HL-60 (cell line): ENCODE data around the gene DIP2A.

ENCODE experiments used
- DNase-seq, 2 experiments: peaks; one replicate each; pipeline ENCODE4 v3.0.0-alpha.2; 2010 to 2020; ENCODE audit warnings: low read depth in 1 of 2, low spot score in 1 of 2
- H3K27ac ChIP-seq: fragments of 250-450 bp; sonication (Bioruptor Pico); replicated peaks from 2 replicates; pipeline ENCODE4 v1.5.1; 2020; ENCODE audit warnings: mild to moderate bottlenecking, moderate library complexity
- H3K27me3 ChIP-seq: fragments of 250-450 bp; sonication (Bioruptor Pico); 2 replicates; pipeline ENCODE4 v1.5.1; 2021; ENCODE audit warnings: mild to moderate bottlenecking, moderate library complexity; ENCODE audit not compliant: insufficient read depth, poor library complexity, severe bottlenecking
- H3K4me3 ChIP-seq: replicated peaks from 2 replicates; pipeline ENCODE4 v1.5.1; 2011; ENCODE audit warnings: mild to moderate bottlenecking, control low read depth, low read length; ENCODE audit not compliant: insufficient read depth
- GABPA ChIP-seq: IDR thresholded peaks from 2 replicates; pipeline ENCODE4 v1.6.1; 2012; ENCODE audit warnings: low read depth
- POLR2AphosphoS5 ChIP-seq: IDR thresholded peaks from 2 replicates; pipeline ENCODE4 v1.6.1; 2012; ENCODE audit warnings: low read depth
- SPI1 ChIP-seq: IDR thresholded peaks from 2 replicates; pipeline ENCODE4 v1.6.1; 2012; ENCODE audit warnings: low read depth, mild to moderate bottlenecking, borderline replicate concordance
- TF ChIP-seq, protein P1 (sequence below): IDR thresholded peaks from 2 replicates; pipeline ENCODE4 v1.6.1; 2012; ENCODE audit warnings: low read depth; ENCODE audit not compliant: insufficient replicate concordance
- TF ChIP-seq, protein P2 (sequence below): IDR thresholded peaks from one replicate; pipeline ENCODE4 v1.5.1; 2011; ENCODE audit warnings: low read length, control low read depth, inconsistent platforms; ENCODE audit not compliant: insufficient read depth

DIP2A gene

DNA sequence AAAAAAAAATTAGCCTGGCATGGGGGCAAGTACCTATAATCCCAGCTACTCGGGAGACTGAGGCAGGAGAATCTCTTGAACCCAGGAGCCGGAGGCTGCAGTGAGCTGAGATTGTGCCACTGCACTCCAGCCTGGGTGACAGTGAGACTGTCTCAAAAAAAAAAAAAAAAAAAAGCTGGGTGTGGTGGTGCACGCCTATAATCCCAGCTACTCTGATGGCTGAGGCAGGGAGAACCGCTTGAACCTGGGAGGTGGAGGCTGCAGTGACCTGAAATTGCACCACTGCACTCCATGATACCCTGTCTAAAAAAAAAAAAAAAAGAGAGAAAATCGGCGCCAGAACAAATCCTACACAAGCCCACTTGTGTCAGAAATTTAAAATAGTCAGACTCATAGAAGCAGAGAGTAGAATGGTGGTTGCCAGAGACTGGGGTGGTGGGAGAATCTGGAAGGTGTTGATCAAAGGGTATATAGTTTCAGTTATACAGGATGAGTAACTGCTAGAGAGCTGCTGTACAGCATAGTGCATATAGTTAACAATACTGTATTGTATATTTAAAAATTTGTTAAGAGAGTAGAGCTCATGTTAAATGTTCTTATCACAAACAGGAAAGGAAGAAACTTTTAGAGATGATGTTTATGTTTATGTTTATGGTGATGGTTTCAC is 9.6 kb downstream of the DIP2A start:
- H3K27me3 ChIP-seq = no peaks in the 10 kb centered on the region
- H3K27ac ChIP-seq = no peak overlapping the region
- no peak for TF ChIP-seq SPI1
- TF ChIP-seq, protein P1, sequence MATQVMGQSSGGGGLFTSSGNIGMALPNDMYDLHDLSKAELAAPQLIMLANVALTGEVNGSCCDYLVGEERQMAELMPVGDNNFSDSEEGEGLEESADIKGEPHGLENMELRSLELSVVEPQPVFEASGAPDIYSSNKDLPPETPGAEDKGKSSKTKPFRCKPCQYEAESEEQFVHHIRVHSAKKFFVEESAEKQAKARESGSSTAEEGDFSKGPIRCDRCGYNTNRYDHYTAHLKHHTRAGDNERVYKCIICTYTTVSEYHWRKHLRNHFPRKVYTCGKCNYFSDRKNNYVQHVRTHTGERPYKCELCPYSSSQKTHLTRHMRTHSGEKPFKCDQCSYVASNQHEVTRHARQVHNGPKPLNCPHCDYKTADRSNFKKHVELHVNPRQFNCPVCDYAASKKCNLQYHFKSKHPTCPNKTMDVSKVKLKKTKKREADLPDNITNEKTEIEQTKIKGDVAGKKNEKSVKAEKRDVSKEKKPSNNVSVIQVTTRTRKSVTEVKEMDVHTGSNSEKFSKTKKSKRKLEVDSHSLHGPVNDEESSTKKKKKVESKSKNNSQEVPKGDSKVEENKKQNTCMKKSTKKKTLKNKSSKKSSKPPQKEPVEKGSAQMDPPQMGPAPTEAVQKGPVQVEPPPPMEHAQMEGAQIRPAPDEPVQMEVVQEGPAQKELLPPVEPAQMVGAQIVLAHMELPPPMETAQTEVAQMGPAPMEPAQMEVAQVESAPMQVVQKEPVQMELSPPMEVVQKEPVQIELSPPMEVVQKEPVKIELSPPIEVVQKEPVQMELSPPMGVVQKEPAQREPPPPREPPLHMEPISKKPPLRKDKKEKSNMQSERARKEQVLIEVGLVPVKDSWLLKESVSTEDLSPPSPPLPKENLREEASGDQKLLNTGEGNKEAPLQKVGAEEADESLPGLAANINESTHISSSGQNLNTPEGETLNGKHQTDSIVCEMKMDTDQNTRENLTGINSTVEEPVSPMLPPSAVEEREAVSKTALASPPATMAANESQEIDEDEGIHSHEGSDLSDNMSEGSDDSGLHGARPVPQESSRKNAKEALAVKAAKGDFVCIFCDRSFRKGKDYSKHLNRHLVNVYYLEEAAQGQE = no peak
- TF ChIP-seq GABPA = no peak
- TF ChIP-seq, protein P2, sequence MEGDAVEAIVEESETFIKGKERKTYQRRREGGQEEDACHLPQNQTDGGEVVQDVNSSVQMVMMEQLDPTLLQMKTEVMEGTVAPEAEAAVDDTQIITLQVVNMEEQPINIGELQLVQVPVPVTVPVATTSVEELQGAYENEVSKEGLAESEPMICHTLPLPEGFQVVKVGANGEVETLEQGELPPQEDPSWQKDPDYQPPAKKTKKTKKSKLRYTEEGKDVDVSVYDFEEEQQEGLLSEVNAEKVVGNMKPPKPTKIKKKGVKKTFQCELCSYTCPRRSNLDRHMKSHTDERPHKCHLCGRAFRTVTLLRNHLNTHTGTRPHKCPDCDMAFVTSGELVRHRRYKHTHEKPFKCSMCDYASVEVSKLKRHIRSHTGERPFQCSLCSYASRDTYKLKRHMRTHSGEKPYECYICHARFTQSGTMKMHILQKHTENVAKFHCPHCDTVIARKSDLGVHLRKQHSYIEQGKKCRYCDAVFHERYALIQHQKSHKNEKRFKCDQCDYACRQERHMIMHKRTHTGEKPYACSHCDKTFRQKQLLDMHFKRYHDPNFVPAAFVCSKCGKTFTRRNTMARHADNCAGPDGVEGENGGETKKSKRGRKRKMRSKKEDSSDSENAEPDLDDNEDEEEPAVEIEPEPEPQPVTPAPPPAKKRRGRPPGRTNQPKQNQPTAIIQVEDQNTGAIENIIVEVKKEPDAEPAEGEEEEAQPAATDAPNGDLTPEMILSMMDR = no peak
- TF ChIP-seq POLR2AphosphoS5 = no peak
- no peak for DNase-seq
- H3K4me3 ChIP-seq = no peak overlapping the region

DNA sequence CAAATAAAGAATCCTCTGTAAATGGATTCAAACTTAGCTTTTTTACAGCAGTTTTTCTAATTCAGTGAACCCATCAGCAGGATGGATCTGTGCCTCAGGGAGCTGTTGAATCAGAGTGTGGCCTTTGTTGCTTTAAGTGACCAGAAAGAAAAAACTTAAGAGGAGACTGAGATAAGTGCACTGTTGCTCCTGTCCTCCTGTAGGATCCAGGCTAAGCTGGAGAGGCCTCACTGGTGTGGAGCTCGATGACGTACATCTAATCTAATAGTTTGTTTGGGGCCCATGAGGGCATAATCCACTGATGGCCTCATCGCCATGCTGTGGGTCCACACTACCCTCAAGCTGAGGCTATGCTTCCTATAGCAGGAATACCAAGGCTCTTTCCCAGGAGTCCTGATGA is 10.6 kb downstream of the DIP2A start:
- H3K4me3 ChIP-seq = no peak overlapping the region

DNA sequence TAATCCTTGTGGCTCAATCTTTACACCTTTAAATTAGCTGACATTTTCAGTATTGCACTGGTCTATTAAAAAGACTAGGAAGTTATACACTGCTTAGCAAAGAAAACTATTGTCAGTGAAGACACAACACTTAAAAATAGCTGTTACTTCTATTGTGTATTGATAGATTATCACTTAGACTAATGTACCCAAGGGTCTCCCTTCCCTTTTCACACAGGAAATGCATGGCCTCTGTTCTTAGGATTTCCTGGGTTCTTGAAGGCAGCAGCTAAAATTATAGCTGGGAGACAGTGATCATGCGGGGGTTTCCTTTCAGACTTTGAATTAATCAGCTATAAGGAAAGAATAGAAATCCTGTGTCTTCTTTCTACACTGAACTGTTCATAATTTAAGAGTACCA is 12.8 kb downstream of the DIP2A start:
- Histone ChIP-seq H3K27ac (peak overlapping the region; percentile 43), H3K27me3 (no peaks in the 10 kb centered on the region), H3K4me3 (no peak overlapping the region)
- TF ChIP-seq, protein P2 = no peak
- TF ChIP-seq, protein P1 = no peak
- TF ChIP-seq POLR2AphosphoS5 (no peak), SPI1 (no peak), GABPA (no peak)
- no peak for DNase-seq

More for the DNA sequence above, 10.6 kb downstream of the DIP2A start:
- no peaks in the 10 kb centered on the region for H3K27me3 ChIP-seq
- no peak overlapping the region for H3K27ac ChIP-seq
- no peak for DNase-seq
- TF ChIP-seq POLR2AphosphoS5 (no peak), SPI1 (no peak), GABPA (no peak)
- TF ChIP-seq, protein P2 = no peak
- TF ChIP-seq, protein P1 = no peak
